B cell (primary cell): ENCODE measurements around the gene ERP44. TPM values are rescaled to one million over a fixed set of nuclear protein-coding genes. Genes with fewer than 3 reads are reported as not detected.

Experiments
- ATAC-seq: fragments of 200-7000 bp; cut with Tn5 transposase; one replicate; pipeline ENCODE4 v1.10.0; 2021; ENCODE audit warnings: low read depth, mild to moderate bottlenecking, moderate number of reproducible peaks, moderate library complexity
- CTCF ChIA-PET: fragments of 350-600 bp; sonication (Branson Sonifier 250); formaldehyde crosslinking; loops from one replicate; lab custom pipeline; 2021; ENCODE audit warnings: antibody characterized with exemption, inconsistent platforms; lab: Charles Lee
- POLR2A ChIA-PET: fragments of 350-600 bp; sonication (Branson Sonifier 250); formaldehyde crosslinking; loops from one replicate; lab custom pipeline; 2021; ENCODE audit warnings: antibody characterized with exemption; lab: Charles Lee
- DNase-seq: peaks from one replicate; pipeline ENCODE4 v3.0.0; 2013
- H2AFZ ChIP-seq: 2 replicates; pipeline ENCODE4 v1.6.1; 2012; ENCODE audit warnings: mild to moderate bottlenecking, low read depth, low read length; ENCODE audit not compliant: insufficient read depth, poor library complexity, severe bottlenecking
- H3K27ac ChIP-seq, 2 donors: 1 replicate in 1 of 2; 2 replicates in 1 of 2; pipeline ENCODE4 v1.5.1; 2012 to 2013; ENCODE audit warnings: low read length in 2 of 2, mild to moderate bottlenecking in 2 of 2, moderate library complexity in 1 of 2
- H3K27me3 ChIP-seq, 4 experiments: fragments of 200-600 bp in 1 of 4; sonication (generic) in 1 of 4; replicated peaks in 1 of 4; 1 replicate in 2 of 4; 2 replicates in 2 of 4; pipeline versions ENCODE4 v1.6.1 to v1.7.0; 2013 to 2016; ENCODE audit warnings: low read length in 3 of 4, mild to moderate bottlenecking in 2 of 4, mixed read lengths in 1 of 4, moderate library complexity in 1 of 4; ENCODE audit not compliant: insufficient read depth in 4 of 4, control insufficient read depth in 3 of 4; ENCODE audit errors: control extremely low read depth in 1 of 4
- H3K36me3 ChIP-seq, 2 experiments: replicated peaks in 1 of 2; 1 replicate in 1 of 2; 2 replicates in 1 of 2; pipeline versions ENCODE4 v1.6.1 to v1.7.1; 2013; ENCODE audit warnings: low read length in 1 of 2; ENCODE audit not compliant: insufficient read depth in 2 of 2, control insufficient read depth in 1 of 2; ENCODE audit errors: control extremely low read depth in 1 of 2, extremely low read depth in 1 of 2
- H3K4me1 ChIP-seq, 2 donors: fragments of 200-600 bp in 1 of 2; sonication (generic) in 1 of 2; 1 replicate in 1 of 2; 2 replicates in 1 of 2; pipeline versions ENCODE4 v1.5.1 to v1.6.1; 2013 to 2017; ENCODE audit warnings: low read length in 2 of 2; ENCODE audit not compliant: control insufficient read depth in 2 of 2, insufficient read depth in 2 of 2
- H3K4me2 ChIP-seq: replicated peaks from 2 replicates; pipeline ENCODE3; 2012; ENCODE audit warnings: mild to moderate bottlenecking, low read depth, low read length; ENCODE audit not compliant: poor library complexity, severe bottlenecking
- H3K4me3 ChIP-seq, 5 experiments: fragments of 200-600 bp in 1 of 5; sonication (generic) in 1 of 5; 1 replicate in 3 of 5; 2 replicates in 2 of 5; pipeline versions ENCODE4 v1.5.1 to v1.7.0; 2011 to 2016; ENCODE audit warnings: low read length in 4 of 5, mild to moderate bottlenecking in 4 of 5, low read depth in 2 of 5, control low read depth in 1 of 5, moderate library complexity in 1 of 5; ENCODE audit not compliant: insufficient read depth in 1 of 5; ENCODE audit errors: control extremely low read depth in 1 of 5, extremely low read depth in 1 of 5
- H3K79me2 ChIP-seq: fragments of 200-600 bp; sonication (generic); one replicate; pipeline ENCODE4 v1.6.0; 2016; ENCODE audit warnings: low read length; ENCODE audit not compliant: control insufficient read depth, insufficient read depth
- H3K9ac ChIP-seq: fragments of 200-600 bp; sonication (generic); 2 replicates; pipeline ENCODE4 v1.6.1; 2017; ENCODE audit warnings: mild to moderate bottlenecking, low read length, moderate library complexity
- H3K9me3 ChIP-seq, 3 donors: one replicate each; pipeline versions ENCODE4 v1.6.1 to v1.7.1; 2013; ENCODE audit warnings: low read length in 2 of 3; ENCODE audit not compliant: control insufficient read depth in 2 of 3, insufficient read depth in 1 of 3; ENCODE audit errors: control extremely low read depth in 1 of 3
- H4K20me1 ChIP-seq: 2 replicates; pipeline ENCODE4 v1.6.0; 2012; ENCODE audit warnings: mild to moderate bottlenecking, low read length; ENCODE audit not compliant: insufficient read depth, control insufficient read depth, poor library complexity, severe bottlenecking
- H3K27ac Mint-ChIP-seq: one replicate; pipeline ENCODE4 v1.8.0; 2021; ENCODE audit warnings: mixed read lengths
- H3K27me3 Mint-ChIP-seq: one replicate; pipeline ENCODE4 v1.8.0; 2021; ENCODE audit warnings: mixed read lengths
- H3K4me1 Mint-ChIP-seq: one replicate; pipeline ENCODE4 v1.8.0; 2021; ENCODE audit warnings: mixed read lengths
- H3K4me3 Mint-ChIP-seq: one replicate; pipeline ENCODE4 v1.8.0; 2021; ENCODE audit warnings: mixed read lengths
- H3K9me3 Mint-ChIP-seq: one replicate; pipeline ENCODE4 v1.8.0; 2022; ENCODE audit warnings: mixed read lengths; ENCODE audit not compliant: insufficient read depth
- CTCF ChIP-seq: fragments of 200-600 bp; IDR thresholded peaks from one replicate; pipeline ENCODE4 v1.8.0; 2022; ENCODE audit warnings: antibody characterized with exemption, mild to moderate bottlenecking
- EZH2 ChIP-seq: IDR thresholded peaks from 2 replicates; pipeline ENCODE4 v1.6.1; 2012; ENCODE audit warnings: borderline replicate concordance, low read depth, mild to moderate bottlenecking, moderate library complexity, low read length; ENCODE audit not compliant: insufficient read depth, poor library complexity, severe bottlenecking
- WGBS: methylation state at CpG from one replicate; pipeline ENCODE4 v1.1.5; 2013; ENCODE audit warnings: missing lambda C conversion rate; ENCODE audit not compliant: insufficient coverage; 5-methylcytosine and 5-hydroxymethylcytosine counted together
- intact Hi-C: fragments of 100-400 bp; cut with micrococcal nuclease; formaldehyde crosslinking; loops from one replicate; pipeline ENCODE4 v1.10.0; 2022
- polyA plus RNA-seq: library from polyadenylated mRNA; depleted of rRNA; stranded (reverse); fragments of >200 nt; gene quantifications from 2 replicates; pipeline ENCODE4 v1.2.3, GENCODE V29; 2012
- total RNA-seq, 2 donors: library from RNA; stranded (reverse); fragments of 120-200 nt in 1 of 2; gene quantifications; 1 replicate in 1 of 2; 2 replicates in 1 of 2; pipeline versions ENCODE4 v1.2.3 to v1.2.4, GENCODE V29; 2013 to 2022

ERP44 gene
- total and polyA plus RNA-seq, 2 donors (not counting 1 experiment from before 2014, with no cell fraction given), result 10.5 to 18.4 TPM

GRCh38 chr9:100131216-100131615 is 32.4 kb upstream of the ERP44 start:
- ChIA-PET CTCF (no interaction called here), POLR2A (no interaction called here)
- Mint-ChIP-seq H3K27ac (no peak overlapping the region), H3K4me3 (no peak overlapping the region), H3K9me3 (no peaks in the 10 kb centered on the region), H3K4me1 (no peaks in the 10 kb centered on the region), H3K27me3 (no peaks in the 10 kb centered on the region)
- H2AFZ ChIP-seq, result no peak overlapping the region
- TF ChIP-seq EZH2 (no peak), CTCF (no peak)
- no peak overlapping the region for H3K4me3 ChIP-seq
- no peak overlapping the region for H3K9ac ChIP-seq
- no peaks in the 10 kb centered on the region for H3K9me3 ChIP-seq
- H3K4me1 ChIP-seq, result no peaks in the 10 kb centered on the region
- WGBS, result no CpG with 5 or more reads among the region's 1 CpG
- peaks cover 2% of the 10 kb centered on the region for H3K79me2 ChIP-seq
- H3K4me2 ChIP-seq, result no peak overlapping the region
- ATAC-seq (no peak), DNase-seq (no peak)
- no peaks in the 10 kb centered on the region for H4K20me1 ChIP-seq
- no peaks in the 10 kb centered on the region for H3K27me3 ChIP-seq
- H3K36me3 ChIP-seq, result peaks cover 0 to 8% of the 10 kb centered on the region in 2 experiments
- H3K27ac ChIP-seq, result no peak overlapping the region
- intact Hi-C loops, result loop anchor here (10.0 kb wide), 1 partner anchor 106 kb away; no protein-coding TSS in a partner anchor

- intact Hi-C loops, result loop anchor here (10.0 kb wide), 1 partner anchor 105 kb away; no protein-coding TSS in a partner anchor
- Histone ChIP-seq H3K27me3 (no peaks in the 10 kb centered on the region), H3K79me2 (peaks cover 11% of the 10 kb centered on the region), H3K9me3 (no peaks in the 10 kb centered on the region), H2AFZ (no peak overlapping the region), H3K4me3 (no peak overlapping the region), H3K4me1 (no peaks in the 10 kb centered on the region), H3K9ac (no peak overlapping the region), H3K4me2 (no peak overlapping the region), H3K27ac (no peak overlapping the region), H4K20me1 (no peaks in the 10 kb centered on the region), H3K36me3 (peaks cover 0 to 8% of the 10 kb centered on the region in 2 experiments)
- Mint-ChIP-seq H3K27ac (no peak overlapping the region), H3K9me3 (no peaks in the 10 kb centered on the region), H3K27me3 (no peaks in the 10 kb centered on the region), H3K4me1 (no peaks in the 10 kb centered on the region), H3K4me3 (no peak overlapping the region)
- DNase-seq (no peak), ATAC-seq (no peak)
- ChIA-PET POLR2A (no interaction called here), CTCF (no interaction called here)
- TF ChIP-seq CTCF (no peak), EZH2 (no peak)
Measured at GRCh38 chr9:100129772-100130171, 31.0 kb upstream of the ERP44 start.
